MM.1S (cell line): Measurements from ENCODE around the gene BCL2A1.

Experiments used
- CTCF ChIP-seq: fragments of 300-600 bp; sonication (generic); IDR thresholded peaks from 2 replicates; pipeline ENCODE4 v1.5.1; 2016; ENCODE audit warnings: antibody characterized with exemption, low read length, mixed read lengths
- EZH2 ChIP-seq: fragments of 300-600 bp; sonication (generic); optimal IDR thresholded peaks from 2 replicates; pipeline ENCODE3; 2017; ENCODE audit warnings: low read depth, mild to moderate bottlenecking, antibody characterized with exemption, low read length, mixed read lengths
- EZH2phosphoT487 ChIP-seq: fragments of 300-600 bp; sonication (generic); IDR thresholded peaks from 2 replicates; pipeline ENCODE4 v1.6.1; 2018; ENCODE audit warnings: antibody characterized with exemption, low read length

GRCh38 chr15:79966634-79967297 lies 4.2 kb downstream of the BCL2A1 start:
- TF ChIP-seq EZH2, result no peak
- no peak for TF ChIP-seq CTCF
- no peak for TF ChIP-seq EZH2phosphoT487
